ENCODE measurements around the gene FIBP.

Gene FIBP

DNA sequence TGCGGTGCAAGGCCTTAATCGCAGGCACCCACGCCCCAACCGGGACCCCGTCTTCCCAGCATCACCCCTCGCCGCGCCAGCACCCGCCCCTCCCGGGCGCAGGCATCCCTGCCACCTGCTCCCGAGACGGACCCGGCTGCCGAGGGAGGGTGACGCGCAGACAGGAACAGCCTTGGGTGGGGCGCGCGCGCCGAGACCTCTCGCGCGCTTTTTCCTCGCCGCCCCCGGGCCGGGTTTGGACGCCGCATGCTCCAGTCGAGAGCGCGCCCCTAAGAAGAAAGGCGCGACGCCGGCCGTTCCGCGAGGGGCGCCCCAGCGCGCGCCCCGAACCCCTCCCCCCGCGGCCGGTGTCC lies 30.8 kb downstream of the FIBP start:
- CTCF ChIA-PET = interaction anchor here (0.6 kb wide), 1 partner anchor 153 kb away, joined by 3 read pairs; no protein-coding TSS in a partner anchor
- H3K4me3 ChIP-seq (ENCODE audit: low read depth, low read length) = peak overlapping the region; percentile 95
- DNase-seq (ENCODE audit: low read depth, low spot score) = no peak
- TF ChIP-seq, protein P1, sequence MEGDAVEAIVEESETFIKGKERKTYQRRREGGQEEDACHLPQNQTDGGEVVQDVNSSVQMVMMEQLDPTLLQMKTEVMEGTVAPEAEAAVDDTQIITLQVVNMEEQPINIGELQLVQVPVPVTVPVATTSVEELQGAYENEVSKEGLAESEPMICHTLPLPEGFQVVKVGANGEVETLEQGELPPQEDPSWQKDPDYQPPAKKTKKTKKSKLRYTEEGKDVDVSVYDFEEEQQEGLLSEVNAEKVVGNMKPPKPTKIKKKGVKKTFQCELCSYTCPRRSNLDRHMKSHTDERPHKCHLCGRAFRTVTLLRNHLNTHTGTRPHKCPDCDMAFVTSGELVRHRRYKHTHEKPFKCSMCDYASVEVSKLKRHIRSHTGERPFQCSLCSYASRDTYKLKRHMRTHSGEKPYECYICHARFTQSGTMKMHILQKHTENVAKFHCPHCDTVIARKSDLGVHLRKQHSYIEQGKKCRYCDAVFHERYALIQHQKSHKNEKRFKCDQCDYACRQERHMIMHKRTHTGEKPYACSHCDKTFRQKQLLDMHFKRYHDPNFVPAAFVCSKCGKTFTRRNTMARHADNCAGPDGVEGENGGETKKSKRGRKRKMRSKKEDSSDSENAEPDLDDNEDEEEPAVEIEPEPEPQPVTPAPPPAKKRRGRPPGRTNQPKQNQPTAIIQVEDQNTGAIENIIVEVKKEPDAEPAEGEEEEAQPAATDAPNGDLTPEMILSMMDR (IDR thresholded peaks at IDR 0.05; ENCODE audit: insufficient read depth, low read length, missing control alignments) = no peak
- POLR2A ChIA-PET = interaction anchor here (0.6 to 5.2 kb wide), 10 partner anchors 12 to 242 kb away, joined by 3 to 103 read pairs (median 6); partner anchors contain the start of genes CCDC85B, EFEMP2, FIBP and KAT5

DNA sequence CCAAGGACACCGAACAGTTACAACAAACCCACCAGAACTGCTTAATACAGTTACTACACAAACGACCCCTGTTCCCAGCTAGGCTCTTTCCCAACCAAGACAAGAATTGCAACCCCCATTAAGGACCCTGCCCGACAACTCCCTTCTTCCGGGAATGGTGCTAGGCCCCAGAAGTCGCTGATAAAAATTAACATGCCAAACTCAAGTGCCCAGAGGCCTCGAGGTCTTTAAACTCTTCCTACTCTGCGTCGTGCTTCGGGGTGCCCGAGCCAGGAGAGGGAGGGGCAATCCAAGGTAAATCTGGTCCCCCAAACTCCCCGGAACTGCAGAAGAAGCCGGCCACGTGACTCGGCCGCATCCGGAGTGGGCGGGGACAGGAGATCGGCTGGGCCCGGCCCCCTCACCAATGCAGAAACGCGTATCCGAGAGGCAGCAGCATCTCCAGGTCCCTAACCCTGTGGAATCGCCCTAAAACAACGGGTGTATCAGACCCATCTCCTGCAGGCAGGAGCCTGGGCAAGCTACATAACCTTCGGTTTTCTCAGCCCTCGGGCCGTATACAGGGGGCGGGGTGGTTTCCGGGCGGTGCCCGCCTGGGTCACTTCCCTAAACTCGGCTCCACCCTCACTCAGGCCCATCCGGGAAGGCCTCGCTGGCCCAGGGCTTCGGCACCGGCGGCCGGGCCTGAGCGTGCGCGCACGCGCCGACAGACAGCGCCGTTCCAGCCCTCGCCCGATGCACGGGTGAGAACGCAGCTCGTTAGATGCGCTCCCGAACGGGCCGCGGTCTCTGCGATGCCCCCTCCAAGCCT lies 31.4 kb downstream of the FIBP start:
- TF ChIP-seq, protein P1 (IDR thresholded peaks at IDR 0.05; ENCODE audit: insufficient read depth, low read length, missing control alignments) = no peak
- no peak for DNase-seq (ENCODE audit: low read depth, low spot score)
- POLR2A ChIA-PET = interaction anchor here (0.6 to 5.2 kb wide), 7 partner anchors 31 to 502 kb away, joined by 3 to 67 read pairs (median 3); partner anchors contain the start of genes CCDC85B, FIBP, KAT5 and PCNX3
- CTCF ChIA-PET = interaction anchor here (0.6 kb wide), 1 partner anchor 153 kb away, joined by 3 read pairs; no protein-coding TSS in a partner anchor
- peak overlapping the region; percentile 95 for H3K4me3 ChIP-seq (ENCODE audit: low read depth, low read length)

DNA sequence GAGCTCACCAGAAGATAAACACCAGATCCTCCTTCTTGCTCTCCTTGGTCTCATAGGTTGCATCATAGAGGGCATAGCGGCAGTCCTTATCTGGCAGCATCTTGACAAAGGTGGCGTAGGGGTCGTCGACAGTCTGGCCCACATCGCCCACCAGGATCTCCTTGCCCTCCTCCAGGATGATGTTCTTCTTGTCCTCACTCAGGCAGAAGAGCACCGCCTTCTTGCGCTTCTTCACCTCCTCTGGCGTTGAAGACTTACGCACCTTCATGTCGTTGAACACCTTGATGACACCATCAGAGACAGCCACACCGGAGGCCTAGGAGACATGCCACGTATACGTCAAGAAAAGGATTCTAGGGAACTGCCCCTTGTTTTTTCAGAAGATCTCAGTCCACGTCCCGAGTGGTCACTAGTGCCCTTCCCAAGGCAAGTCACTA lies 32.3 kb downstream of the FIBP start:
- TF ChIP-seq, protein P1 (IDR thresholded peaks at IDR 0.05; ENCODE audit: insufficient read depth, low read length, missing control alignments) = no peak
- ChIA-PET CTCF (interaction anchor here (1.2 kb wide), 1 partner anchor 18 kb away, joined by 4 read pairs; no protein-coding TSS in a partner anchor), POLR2A (interaction anchor here (0.6 to 1.7 kb wide), 2 partner anchors 34 to 149 kb away, joined by 3 read pairs; partner anchors contain the start of gene CCDC85B)
- H3K4me3 ChIP-seq (ENCODE audit: low read depth, low read length) = peak overlapping the region; percentile 95
- no peak for DNase-seq (ENCODE audit: low read depth, low spot score)

DNA sequence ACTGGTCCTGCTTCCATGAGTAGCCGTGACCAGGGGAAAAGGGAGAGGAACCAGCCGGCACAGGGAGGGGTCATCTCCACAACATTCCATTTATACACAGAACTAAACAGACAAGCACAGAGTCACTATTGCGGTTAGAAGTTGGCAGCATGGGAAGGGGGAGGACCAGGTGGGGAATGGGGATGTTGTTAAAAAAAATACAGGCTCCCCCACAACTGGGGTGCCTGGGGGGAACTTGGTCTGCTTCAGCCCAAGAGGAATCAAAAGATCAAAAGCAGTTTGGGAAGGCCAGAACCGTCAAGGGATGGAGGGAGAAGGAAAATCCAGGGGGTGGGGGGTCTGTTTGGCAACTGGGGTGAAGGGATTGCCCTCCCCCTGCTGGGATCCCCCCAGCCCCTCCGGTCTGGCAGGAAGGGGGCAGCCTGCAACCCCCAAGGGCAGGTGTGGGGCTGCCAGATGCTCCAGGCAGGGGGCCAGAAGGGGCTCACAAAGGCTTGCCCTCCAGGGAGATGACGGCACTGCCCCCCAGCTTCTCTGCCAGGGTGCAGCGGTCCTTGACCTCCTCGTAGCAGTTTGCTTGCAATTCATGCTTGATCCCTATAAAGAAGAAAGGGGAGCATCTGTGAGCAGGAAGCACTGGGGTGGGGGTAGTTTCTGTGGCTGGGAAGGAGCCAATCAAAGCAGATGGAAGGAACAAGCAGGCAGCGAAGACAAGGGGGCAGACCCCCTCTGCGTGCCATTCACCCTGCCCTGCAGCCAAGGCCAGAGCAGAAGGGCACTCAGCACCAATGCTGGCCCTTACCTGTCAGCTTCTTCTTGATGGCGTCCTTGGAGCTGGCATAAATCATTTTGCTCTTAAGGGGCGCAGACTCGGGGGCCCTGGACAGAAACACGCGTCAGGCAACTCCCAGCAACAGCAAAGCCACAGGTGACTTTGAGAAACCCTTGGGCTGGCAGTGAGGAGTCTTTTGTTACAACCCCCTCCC lies 33.1 kb downstream of the FIBP start:
- TF ChIP-seq, protein P1 (IDR thresholded peaks at IDR 0.05; ENCODE audit: insufficient read depth, low read length, missing control alignments) = no peak
- ChIA-PET CTCF (interaction anchor here (1.2 kb wide), 1 partner anchor 19 kb away, joined by 4 read pairs; no protein-coding TSS in a partner anchor), POLR2A (interaction anchor here (0.6 to 1.7 kb wide), 2 partner anchors 35 to 148 kb away, joined by 3 read pairs; partner anchors contain the start of gene CCDC85B)
- no peak for DNase-seq (ENCODE audit: low read depth, low spot score)
- peak overlapping the region; percentile 95 for H3K4me3 ChIP-seq (ENCODE audit: low read depth, low read length)

DNA sequence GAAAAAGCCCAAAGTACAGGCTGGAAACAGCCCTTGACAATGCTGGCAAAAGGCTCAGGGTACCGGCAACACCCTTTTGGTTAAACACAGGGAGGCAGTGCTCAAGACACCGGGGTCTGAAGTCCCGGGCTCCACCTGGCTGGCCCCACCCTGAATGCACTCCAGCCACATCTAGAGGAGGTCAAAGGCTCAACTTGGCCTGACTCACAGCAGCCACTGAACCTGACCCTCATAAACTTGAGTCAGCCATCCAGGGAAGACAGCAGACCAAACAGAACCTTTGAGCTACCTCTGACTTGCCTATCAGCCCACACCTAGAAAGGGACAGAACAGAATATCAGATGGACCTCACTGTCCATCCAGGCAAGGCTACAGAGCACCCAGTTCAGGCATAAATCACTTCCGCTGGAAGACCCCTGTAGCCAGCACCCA lies 34.1 kb downstream of the FIBP start:
- TF ChIP-seq, protein P1 (IDR thresholded peaks at IDR 0.05; ENCODE audit: insufficient read depth, low read length, missing control alignments) = no peak
- ChIA-PET CTCF (no interaction called here), POLR2A (no interaction called here)
- DNase-seq (ENCODE audit: low read depth, low spot score) = no peak
- H3K4me3 ChIP-seq (ENCODE audit: low read depth, low read length) = no peak overlapping the region

Measured in AG04449 (cell line).